Hematopoietic multipotent progenitor cell treated with erythropoietin and hydrocortisone succinate and interleukin-3 and kit ligand, for 17 days (in vitro differentiated cells): ENCODE measurements around the gene ENAH.
"Not testable (repeated sequence)": the region's sequence is repeated elsewhere in the genome, so short reads cannot be mapped to it uniquely, and the experiment has no call there.

ENCODE experiments used
- DNase-seq: peaks from one replicate; pipeline ENCODE4 v3.0.0-alpha.2; 2015; ENCODE audit warnings: low spot score

ENAH gene

DNA sequence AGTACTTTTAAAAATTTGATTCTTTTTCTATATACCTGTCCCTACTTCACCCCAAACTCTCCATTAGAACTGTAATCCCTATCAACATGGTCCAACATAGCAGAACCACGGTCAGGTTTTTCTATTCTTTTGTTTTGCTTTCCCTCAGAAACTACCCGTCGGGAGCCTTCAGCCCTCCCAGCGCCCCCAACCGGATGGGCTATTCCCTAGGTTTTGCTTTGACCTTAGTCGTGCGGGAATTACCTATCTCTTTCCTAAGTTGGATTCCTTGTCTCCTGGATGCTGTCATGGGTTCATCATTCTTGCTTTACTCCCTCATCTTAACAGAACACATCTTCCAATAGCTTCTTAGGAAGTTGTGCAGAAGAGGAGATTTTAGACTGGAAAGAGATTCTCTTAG lies 127.5 kb downstream of the ENAH start:
- no peak for DNase-seq

DNA sequence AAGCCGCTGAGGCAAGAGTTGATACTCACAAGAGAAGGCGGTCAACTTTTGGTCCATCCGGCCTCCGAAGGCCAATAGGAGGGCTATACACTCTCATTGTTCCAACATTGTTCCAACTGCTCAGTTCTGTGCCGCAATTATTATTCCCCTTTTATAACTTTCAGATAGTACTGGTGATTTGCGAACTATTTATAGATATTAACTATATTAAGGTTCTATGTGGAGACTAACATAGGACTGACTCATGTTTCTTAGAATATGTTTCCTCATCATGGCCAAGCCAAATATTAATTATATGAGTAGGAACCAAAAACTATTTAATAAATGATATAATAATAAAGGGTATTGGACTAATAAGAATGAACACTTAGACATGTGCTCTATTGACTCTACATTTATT lies 128.4 kb downstream of the ENAH start:
- no peak for DNase-seq

DNA sequence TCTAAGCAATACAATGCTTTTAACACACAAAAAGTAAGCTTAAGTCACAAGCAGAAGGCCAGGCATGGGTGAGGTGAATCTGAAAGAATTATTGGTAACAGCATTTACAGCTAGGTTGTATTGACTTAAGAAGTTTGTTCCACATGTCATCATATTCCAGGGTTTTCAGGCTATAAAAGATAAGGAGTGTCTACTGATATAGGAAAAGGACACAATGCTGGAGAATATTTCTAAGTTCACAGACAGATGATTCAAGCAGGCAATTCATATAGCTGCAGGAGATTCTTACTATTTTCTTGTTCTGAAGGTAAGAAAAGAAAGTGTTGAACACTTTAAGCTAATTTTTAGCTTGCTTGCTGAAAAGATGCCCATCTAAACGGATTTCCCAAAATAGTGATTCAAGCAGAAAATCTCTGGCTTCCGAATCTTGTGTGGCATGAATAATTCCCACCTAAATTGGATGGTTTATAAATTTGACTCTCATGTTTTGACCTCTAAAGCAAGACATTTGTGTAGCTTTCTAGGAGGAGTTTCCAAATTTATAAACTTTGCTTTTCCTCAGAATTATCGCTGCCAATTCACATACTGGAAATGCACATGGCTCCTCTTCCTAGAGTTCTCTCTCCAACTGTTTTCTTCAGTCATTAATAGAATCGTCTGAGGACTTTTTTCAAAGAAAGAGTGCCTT lies 129.5 kb downstream of the ENAH start:
- DNase-seq: no peak

DNA sequence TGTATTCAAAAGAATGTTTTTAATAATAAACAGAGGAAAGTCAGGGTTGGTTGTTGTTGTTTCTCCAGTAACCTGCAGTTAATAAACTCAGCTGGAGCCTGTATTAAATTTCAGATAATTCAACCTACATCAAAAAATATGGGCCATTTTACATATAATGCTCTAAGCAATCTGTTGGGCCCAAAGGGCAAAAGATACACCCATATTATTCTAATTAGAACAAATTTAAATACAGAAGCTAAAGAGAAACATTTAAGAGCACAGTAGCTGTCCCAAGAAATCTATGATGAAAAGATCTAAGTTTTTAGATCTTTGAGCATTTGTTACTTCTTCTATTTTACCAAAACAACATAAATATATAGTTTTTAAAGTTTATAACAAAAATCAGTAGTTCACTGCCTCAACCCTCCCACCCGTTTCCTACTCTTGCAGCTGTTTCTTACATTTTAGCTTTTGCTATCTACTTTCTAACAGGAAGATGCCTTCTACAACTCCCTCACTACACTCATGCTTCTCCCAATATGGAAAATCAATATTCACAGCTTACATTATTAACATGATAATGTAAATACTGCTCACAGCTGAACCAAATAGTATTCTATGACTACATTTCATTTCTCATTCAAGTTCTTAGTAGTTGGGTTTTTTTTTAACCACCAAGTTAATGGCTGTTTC lies 130.2 kb downstream of the ENAH start:
- DNase-seq: no peak

DNA sequence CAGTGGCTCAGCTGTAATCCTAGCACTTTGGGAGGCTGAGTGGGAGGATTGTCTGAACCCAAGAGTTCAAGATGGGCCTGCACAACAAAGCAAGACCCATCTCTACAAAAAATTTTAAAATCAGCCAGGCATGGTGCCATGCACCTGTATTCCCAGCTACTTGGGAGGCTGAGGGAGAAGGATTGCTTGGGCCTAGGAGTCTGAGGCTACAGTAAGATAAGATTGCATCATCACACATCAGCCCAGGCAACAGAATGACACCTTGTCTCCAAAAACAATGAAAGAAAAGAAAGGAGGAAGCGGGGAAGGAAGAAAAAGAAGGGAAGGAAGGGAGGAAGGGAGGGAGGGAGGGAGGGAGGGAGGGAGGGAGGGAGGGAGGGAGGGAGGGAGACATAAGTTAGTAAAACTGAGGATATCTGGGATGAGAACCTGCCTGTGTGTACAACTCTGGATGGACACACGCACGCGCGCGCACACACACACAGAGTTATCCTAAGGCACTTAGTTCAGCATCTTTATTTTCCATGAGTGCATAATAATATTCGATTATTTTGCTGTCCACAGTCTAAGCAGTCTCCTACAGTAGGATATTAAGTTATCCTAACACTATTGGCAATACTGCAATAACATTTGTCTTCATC lies 132.2 kb downstream of the ENAH start:
- no peak for DNase-seq

DNA sequence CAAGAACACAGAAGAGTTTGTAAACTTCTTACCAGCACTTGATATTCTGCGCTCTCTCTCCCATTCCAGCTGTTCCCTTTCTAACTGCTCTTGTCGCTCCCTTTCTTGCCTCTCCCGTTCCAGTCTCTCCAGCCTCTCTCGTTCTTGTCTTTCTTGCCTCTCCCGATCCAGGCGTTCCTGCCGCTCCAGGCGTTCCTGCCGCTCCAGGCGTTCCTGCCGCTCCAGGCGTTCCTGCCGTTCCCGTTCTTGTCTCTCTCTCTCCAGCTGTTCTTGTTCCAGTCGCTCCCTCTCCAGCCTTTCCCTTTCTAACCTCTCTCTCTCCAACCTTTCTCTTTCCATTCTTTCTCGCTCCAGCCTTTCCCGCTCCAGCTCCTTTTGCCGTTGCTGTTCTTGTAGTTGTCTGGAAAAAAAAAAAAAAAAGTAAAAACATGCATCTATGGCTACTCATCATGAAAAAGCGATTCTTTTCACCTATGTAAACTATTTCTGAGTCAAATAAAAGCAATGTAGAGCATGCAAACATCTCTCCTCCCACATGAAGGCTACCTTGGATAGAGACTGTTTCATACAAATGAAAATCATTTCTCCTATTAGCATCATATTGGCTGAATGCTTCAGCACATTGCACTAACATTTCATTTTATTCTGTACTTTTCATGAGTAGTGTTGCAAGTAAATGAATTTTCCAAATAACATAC lies 133.6 kb downstream of the ENAH start:
- DNase-seq: no peak

DNA sequence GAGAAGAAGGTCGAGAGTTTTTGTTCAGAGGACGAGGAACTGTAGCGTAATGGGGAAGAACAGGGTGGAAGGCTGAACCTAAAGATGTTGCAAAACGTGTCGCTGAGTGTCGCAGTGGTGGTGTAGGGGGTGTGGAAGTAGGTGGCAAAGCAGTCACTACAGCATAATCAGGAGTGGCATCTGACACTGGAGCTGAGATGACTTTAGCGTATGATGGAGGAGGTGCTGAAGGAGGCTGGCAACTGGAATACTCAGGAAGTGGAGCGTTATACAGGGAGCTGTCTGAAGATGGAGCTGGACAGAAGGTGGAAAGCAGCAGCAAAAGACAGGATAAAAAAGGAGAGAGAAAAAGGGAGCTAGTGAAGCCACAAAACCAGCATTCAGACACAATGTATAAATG lies 135.2 kb downstream of the ENAH start:
- DNase-seq: no peak

DNA sequence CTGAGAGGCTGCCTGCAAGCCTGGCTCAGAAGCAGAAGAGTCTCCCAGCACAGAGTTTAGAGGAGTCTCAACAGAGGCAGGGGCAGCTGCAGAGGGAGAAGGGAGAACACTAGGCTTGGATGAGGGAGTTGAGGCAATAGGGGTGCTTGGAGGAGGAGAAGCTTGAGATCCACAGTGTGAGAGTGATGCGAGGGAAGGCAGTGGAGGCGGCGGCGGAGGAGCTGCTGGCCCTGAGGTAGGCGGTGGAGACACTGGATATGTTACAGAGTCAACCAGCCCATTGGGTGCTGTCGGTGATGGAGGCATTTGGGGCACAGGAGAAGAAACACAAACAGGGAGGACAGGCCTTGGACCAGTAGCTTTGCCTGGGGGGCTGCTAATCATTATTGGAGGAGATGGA lies 135.7 kb downstream of the ENAH start:
- DNase-seq: no peak

DNA sequence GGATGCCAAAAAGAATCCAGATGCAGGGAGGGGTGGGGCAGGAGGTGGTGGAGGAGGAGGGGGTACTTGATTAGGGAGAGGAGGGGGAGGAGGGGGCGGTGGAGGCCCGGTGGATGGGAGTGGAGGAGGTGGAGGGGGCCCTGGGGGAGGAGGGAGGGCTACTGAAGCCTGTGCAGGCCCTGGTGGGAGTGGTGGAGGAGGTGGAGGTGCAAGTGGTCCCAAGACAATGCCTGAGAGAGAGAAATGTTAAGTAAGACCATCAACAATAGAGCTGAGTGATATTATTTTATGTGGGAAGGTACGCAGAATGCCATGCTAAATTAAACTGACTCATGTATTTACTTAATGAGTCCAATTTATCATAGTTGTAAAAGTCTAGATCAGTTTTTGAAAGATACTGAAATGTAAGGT lies 138.2 kb downstream of the ENAH start:
- no peak for DNase-seq

DNA sequence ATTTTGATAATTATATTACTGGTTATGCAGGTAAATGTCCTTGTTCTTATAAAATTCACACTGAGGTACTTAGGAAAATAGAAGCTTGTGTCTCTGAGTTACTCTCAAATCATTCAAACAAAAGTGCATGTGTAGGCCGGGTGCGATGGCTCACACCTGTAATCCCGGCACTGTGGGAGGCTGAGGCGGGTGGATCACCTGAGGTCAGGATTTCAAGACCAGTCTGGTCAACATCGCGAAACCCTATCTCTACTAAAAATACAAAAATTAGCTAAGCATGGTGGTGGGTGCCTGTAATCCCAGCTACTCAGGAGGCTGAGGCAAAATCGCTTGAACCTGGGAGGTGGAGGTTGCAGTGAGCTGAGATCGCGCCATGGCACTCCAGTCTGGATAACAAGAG lies 139.3 kb downstream of the ENAH start:
- DNase-seq: not testable (repeated sequence)

DNA sequence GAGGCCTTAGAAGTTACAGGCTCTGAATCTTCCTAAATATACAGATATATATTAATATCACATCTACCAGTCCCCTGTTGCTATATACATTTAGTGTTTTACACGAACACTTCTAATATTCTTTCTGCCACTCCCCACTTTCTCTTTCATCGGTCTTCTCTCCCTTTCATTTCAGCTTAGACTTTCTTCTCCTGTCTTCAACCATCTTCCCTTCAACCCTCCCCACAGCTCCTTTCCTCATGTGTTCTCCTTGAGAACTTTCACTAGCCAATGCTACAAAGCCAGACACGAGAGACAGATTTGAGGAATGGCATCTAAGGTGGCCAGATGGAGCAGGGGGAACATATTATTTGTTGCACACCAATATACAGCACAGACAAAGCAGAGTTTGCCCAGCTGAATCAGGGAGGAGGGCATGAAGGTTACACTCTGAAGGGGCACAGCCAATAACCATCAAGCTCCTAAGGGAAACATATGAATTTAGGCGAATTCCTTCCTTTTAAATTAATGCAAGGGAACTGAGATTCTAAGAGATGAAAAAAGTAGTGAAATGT lies 141.0 kb downstream of the ENAH start:
- no peak for DNase-seq

DNA sequence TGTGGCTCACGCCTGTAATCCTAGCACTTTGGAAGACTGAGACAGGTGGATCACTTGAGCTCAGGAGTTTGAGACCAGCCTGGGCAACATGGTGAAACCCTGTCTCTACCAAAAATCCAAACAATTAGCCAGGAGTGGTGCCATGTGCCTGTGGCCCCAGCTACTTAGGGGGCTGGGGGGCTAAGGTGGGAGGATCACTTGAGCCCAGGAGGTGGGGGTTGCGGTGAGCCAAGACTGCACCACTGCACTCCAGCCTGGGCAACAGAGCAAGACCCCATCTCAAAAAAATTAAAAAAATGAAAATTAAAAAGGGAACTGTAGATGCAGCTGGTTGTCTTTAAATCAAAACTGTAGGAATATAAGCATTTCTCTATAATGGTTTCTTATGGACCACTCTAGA lies 142.2 kb downstream of the ENAH start:
- not testable (repeated sequence) for DNase-seq

DNA sequence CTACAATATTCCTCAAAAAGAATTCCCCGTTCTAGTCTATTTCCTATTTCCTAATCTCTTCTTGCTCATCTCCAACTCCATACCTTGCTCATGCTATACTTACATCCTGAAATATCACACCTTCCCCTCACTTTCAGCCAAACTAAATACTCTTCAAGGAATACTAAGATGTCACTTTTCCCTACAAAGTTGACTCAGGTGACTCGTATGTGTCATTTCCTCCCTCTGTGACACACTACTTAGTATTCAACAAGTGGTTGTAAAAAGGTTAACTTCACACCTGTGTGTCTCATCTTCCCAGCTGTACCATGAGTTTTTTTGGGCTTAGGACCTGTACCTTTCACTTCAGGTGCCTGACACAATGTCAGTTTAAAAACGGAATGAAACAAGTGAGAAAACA lies 143.2 kb downstream of the ENAH start:
- no peak for DNase-seq

DNA sequence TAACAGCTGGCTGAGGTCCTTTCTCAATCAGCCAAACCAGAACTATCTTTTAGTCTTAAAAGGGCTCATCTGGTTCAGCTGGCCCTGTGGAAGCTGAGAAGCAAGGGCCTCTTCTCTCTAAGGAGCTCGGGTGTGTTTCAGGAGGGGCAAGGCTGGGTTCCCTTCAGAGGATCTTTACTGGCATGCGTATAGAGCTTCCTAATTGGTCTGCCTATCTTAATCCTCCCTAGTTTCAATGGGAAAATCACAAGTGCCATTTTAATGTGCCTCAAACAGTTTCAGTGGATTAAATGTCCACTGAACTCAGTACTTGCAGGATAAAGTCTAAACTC lies 143.6 kb downstream of the ENAH start:
- no peak for DNase-seq

DNA sequence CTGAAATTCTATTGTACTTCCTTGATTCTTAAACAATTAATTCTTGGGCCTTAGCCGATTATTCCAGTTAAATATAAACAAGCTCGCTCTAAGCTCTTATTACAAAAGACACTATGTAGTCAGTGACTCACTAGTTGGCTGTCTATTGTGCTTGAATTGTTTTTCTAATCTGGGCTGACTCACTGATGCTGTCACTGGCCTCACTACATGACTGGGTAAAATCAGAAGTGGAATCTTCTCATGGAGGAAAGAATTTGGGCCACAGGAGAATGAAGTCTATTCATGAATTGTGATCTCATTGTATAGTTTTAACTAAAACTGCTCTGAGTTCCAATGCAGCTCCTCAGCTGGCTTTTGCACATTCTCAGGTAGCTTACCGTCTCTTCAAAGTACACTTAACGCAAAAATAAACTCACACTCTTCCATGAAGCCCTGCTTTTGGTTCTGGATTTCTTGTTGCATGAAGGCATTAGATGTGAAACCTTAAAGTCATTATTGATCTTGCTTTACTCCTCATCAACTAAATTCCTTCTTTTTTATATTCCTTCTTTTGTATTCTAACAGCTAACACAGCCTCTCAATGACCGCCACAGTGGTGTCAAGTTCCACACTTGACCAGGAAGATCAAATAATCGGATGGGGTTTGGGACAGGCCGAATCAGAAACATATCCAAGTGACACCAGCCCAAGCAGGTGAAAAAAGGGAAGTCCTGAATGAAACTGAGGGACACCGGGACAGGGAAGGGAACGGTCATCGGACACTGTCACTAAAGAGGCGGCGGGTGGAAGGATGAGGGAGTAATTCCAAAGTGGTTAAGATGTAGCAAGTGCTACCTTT lies 144.2 kb downstream of the ENAH start:
- DNase-seq: no peak

DNA sequence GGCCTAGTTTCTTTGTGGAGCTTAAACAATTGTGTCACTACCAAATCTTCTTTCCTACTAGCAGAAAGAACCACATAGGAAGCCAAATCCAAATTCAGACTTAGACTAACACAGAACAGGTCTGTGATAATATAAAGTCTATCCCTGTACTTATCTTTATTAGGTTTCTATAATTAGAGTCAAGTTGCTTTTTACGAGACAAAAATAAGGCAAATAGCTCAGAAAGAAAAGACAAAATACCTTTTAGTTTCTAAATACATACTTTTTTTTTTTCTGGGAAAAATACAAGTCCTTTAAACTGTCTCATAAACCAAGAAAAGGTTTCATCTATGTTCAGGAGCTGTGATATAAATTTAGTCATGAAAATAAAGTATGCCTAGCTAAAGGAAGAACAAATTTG lies 146.2 kb downstream of the ENAH start:
- no peak for DNase-seq

DNA sequence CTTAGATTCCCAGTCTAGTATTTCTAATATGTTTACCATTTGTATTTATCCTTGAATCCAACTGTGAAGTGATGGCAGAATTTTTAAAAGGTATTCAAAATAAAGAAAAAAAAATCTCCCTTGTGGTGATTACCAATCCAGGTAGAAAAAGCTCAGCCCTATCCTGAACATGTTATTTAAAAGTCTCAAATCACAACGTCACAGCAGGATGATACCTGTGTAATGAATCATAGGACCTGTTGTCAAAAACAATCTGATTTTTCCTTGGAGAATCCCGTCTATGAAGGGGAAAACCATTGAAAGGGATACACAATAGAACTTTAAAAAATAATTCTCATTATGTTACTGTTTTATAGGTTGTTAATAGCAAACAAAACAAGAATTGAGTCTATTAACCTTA lies 148.1 kb downstream of the ENAH start:
- DNase-seq: no peak

DNA sequence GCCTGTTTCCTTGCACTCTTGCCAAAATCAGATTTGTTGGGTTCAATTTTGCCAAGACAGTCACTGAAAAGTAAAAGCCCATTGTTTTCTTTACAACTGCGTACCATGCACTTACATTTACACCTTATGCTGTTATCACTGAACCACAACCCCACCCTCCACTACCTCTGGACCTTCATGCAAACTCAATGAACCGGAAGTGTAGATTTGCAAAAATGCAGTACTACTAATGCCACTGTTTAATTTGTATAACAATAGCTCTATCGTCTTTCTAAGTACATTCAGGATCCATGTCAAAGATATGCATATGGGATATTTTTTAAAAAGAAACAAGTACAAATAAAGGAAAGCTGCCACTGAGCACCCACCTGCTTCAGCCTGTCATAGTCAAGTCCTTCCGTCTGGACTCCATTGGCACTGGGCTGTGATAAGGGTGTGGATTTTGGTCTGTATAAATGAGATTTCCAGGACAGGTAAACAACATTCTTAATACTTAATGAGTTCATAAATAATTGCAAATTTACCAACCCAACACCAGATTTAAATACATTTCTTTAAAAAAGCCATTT lies 152.2 kb downstream of the ENAH start:
- no peak for DNase-seq

DNA sequence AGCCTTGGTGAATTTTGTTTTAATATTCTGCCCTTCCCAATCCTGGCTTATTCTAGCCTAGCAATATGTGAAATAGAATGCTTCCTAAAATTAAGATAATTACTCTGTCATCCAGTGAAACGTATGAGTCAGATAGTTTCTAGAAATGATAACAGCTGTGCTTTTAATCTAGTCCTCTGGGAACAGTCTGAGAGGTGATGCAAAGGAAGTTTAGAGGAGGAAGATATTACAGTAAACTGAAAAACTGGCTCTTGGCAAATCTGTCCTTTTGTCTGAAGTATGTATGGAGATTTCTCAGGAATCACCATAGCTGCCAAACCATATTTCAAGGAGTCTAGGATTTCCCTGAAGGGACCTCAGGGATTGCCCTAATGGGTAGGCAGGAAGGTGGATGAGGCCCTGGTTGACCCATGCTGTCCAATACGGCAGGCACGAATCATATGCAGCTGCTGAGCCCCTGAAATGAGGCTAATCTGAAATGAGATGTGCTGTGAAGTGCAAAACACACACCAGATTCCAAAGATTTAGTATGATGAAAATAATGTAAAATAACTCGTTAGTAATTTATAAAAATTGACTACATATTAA lies 154.3 kb downstream of the ENAH start:
- no peak for DNase-seq

DNA sequence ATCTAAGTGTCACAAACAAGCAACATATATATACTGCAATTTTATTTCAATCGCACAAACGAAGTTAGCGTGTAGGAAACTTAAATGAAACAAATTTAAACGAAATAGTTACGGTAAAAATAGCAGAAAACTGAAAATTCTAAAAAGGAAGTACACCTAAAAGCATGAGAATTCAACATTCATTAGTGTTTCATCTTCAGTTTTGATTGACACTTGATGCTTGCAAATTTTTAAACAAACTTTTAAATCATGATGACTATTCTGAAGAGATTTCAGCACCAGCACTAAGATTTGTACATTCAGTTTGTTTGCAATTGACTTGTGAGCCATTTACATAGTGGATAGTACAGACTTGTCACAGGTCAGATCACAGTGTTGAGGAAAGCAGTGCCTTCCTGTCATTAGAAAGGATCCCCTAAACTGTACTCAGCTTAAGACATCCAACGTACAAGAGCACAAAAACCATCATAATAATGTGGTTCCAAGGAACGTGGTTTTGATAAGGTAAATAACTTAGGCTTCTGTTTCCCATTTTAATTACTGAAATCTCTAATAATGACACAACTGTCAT lies 158.0 kb downstream of the ENAH start:
- no peak for DNase-seq
